Dendritic cell treated with granulocyte-macrophage colony-stimulating factor and Interleukin-4, amounts not matched to agents 40 ng/mL and 50 ng/mL, for 4 days (primary cell): Measurements from ENCODE around the gene PTPN4.
A peak's percentile ranks its signal among the peaks of the same experiment; 100 is the strongest.

Experiments used
- H3K27ac Mint-ChIP-seq: one replicate; pipeline ENCODE4 v1.8.0; 2022; ENCODE audit warnings: mild to moderate bottlenecking, mixed read lengths
- H3K27me3 Mint-ChIP-seq: one replicate; pipeline ENCODE4 v1.8.0; 2022; ENCODE audit warnings: mild to moderate bottlenecking, mixed read lengths
- H3K36me3 Mint-ChIP-seq: one replicate; pipeline ENCODE4 v1.8.0; 2022; ENCODE audit warnings: low read depth, mixed read lengths
- H3K4me1 Mint-ChIP-seq: one replicate; pipeline ENCODE4 v1.8.0; 2022; ENCODE audit warnings: low read depth, mixed read lengths
- H3K4me3 Mint-ChIP-seq: one replicate; pipeline ENCODE4 v1.8.0; 2022; ENCODE audit warnings: mild to moderate bottlenecking, moderate library complexity, mixed read lengths
- H3K9me3 Mint-ChIP-seq: one replicate; pipeline ENCODE4 v1.8.0; 2022; ENCODE audit warnings: mixed read lengths
- intact Hi-C: fragments of 100-400 bp; cut with micrococcal nuclease; formaldehyde crosslinking; loops from one replicate; pipeline ENCODE4 v1.15.0; 2022

The PTPN4 gene, protein sequence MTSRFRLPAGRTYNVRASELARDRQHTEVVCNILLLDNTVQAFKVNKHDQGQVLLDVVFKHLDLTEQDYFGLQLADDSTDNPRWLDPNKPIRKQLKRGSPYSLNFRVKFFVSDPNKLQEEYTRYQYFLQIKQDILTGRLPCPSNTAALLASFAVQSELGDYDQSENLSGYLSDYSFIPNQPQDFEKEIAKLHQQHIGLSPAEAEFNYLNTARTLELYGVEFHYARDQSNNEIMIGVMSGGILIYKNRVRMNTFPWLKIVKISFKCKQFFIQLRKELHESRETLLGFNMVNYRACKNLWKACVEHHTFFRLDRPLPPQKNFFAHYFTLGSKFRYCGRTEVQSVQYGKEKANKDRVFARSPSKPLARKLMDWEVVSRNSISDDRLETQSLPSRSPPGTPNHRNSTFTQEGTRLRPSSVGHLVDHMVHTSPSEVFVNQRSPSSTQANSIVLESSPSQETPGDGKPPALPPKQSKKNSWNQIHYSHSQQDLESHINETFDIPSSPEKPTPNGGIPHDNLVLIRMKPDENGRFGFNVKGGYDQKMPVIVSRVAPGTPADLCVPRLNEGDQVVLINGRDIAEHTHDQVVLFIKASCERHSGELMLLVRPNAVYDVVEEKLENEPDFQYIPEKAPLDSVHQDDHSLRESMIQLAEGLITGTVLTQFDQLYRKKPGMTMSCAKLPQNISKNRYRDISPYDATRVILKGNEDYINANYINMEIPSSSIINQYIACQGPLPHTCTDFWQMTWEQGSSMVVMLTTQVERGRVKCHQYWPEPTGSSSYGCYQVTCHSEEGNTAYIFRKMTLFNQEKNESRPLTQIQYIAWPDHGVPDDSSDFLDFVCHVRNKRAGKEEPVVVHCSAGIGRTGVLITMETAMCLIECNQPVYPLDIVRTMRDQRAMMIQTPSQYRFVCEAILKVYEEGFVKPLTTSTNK

DNA sequence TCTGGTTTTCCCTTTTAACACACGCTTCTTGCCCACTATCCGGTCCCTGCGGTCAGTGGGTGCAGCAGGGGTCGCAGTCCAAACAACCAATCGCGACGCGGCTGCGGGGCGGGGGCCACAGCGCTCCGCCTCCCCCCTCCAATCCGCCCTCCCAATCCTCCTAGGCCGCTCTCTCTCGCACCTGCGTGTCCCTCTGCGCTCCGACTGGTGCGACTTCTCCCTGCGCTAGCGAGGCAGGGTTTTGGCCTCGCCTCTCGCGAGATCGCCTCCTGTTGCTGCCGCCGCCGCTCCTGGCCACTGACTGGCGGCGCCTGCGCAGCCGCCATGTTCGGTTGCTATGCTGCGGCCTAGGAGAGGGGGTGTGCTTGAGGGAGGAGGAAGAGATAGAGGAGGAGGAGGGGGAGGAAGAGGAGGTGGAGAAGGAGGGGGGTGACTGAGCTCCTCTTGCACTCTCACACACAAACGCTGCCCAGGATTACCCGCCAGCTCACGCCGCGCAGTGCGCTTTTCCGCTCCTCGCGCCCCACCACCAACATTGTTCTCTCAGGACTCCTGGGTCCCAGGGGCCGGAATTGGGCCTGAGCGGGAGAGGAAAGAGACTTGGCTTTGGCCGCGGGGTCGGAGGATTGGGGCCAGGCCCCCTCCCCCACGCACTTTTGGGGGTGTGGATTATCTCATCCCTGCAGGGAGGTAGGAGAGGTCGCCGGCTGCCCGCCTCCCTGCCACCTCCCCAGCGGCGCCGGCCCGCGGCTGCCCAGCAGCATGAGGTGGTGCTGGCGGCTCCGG is at the start of gene PTPN4:
PTPN4 (plus strand) TSS at position 472 of the 786 bp plus-strand sequence. CDS start 49,932 bp downstream, outside the sequence.
- Mint-ChIP-seq H3K36me3 (peaks cover 9% of the 10 kb centered on the region), H3K4me1 (peaks cover 24% of the 10 kb centered on the region), H3K4me3 (peak within 1 kb of the TSS; percentile 85), H3K27me3 (no peaks in the 10 kb centered on the region), H3K27ac (peak within 1 kb of the TSS; percentile 91), H3K9me3 (no peaks in the 10 kb centered on the region)
- intact Hi-C loops: loop anchor here (2.0 to 10.0 kb wide), 2 partner anchors 345 to 417 kb away; no protein-coding TSS in a partner anchor

DNA sequence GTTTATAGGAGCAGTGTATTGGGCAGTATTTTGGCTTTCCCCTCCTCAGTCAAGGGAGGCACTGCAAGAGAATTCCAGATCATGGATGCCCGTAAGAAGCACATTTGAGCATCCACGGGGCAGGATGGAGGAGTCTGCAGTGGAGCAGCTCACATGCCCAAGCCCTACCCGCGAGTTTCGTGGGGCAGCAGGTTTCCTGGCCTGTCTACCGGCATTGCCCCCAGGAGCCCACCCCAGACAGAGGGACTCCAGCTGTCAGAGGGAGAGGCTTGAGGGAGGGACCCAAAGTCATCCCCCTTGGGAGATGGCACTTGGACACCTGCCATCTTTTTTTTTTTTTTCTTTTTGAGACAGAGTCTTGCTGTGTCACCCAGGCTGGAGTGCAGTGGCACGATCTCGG is 49.4 kb upstream of the PTPN4 start:
- Mint-ChIP-seq H3K27ac (no peak overlapping the region), H3K36me3 (no peaks in the 10 kb centered on the region), H3K4me3 (no peak overlapping the region), H3K4me1 (no peaks in the 10 kb centered on the region), H3K27me3 (no peaks in the 10 kb centered on the region), H3K9me3 (no peaks in the 10 kb centered on the region)
- intact Hi-C loops: no loop called here

DNA sequence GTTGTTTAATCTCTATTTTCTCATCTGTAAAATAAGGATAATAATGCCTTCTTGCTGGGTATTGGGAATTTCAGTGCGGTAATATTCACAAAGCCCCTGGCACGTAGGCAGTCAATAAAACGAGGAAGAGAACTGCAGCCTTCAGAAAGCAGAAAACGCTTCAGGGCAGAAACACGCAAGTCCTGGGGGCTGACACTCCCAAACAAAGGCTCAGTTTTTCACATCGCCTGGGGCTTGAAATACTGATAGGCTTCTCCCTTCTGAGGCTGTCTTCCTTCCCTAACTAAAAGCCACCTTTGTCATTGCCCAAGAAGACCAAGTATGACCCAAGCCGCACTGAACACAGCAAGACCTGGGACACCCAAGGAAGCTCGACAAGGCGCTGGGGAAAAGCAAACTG is 48.4 kb upstream of the PTPN4 start:
- no peak overlapping the region for H3K4me3 Mint-ChIP-seq
- intact Hi-C loops: no loop called here

DNA sequence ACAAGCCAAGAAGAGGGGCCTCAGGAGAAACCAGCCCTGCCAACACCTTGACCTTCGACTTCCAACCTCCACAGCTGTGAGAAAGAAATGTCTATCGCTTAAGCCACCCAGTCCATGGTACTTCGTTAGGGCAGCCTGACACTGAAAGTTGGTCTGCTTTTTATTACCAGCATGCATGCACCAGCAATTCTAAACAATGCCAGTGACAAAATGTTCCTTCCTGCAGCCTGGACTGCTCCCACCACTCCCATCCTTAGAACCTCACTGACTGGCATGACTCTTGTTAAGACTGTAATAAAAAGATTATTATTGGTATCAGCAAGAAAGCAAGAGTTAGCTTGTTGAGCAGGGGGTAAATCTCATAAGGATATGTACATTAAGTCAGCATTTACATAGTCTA is 47.2 kb upstream of the PTPN4 start:
- intact Hi-C loops: no loop called here
- Mint-ChIP-seq H3K36me3 (no peaks in the 10 kb centered on the region), H3K27me3 (no peaks in the 10 kb centered on the region), H3K4me1 (no peaks in the 10 kb centered on the region), H3K27ac (no peak overlapping the region), H3K9me3 (no peaks in the 10 kb centered on the region), H3K4me3 (no peak overlapping the region)

More for the DNA sequence above, 48.4 kb upstream of the PTPN4 start:
- H3K9me3 Mint-ChIP-seq: no peaks in the 10 kb centered on the region
- no peaks in the 10 kb centered on the region for H3K4me1 Mint-ChIP-seq
- no peak overlapping the region for H3K27ac Mint-ChIP-seq
- H3K27me3 Mint-ChIP-seq: no peaks in the 10 kb centered on the region
- H3K36me3 Mint-ChIP-seq: no peaks in the 10 kb centered on the region

DNA sequence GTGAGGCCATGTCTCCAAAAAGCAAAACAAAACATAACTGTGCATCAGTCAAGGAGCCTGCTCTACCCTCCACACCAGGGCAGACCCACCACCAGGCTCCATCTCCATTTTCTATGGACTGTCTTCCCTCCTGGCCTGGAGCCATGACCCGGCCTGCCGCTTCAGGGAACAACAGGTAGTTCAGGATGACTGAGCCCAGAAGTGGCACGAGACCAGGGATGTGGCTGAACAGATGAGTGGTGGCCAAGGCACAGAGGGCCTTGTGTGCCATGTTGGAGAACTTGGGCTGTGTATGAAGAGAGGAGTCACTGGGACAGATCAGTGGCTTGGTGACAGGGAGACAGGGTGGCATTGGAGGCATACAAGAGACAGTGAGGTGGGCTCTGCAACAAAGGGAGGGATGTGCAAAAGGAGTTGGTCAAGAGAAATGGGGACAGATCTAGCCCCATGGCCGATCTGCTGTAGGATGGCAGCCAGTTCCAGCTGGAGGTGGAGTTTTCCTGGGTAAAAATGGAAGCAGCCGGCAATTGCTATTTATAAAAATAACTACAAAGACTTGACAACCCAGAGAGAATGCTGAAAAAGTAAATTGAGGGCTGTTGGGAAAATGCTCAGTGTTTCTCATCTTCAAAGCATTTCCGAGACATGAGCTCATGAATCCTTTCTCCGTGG is 45.8 kb upstream of the PTPN4 start:
- intact Hi-C loops: no loop called here
- no peaks in the 10 kb centered on the region for H3K4me1 Mint-ChIP-seq
- H3K36me3 Mint-ChIP-seq: no peaks in the 10 kb centered on the region
- no peaks in the 10 kb centered on the region for H3K9me3 Mint-ChIP-seq
- H3K27ac Mint-ChIP-seq: no peak overlapping the region
- H3K4me3 Mint-ChIP-seq: no peak overlapping the region
- H3K27me3 Mint-ChIP-seq: no peaks in the 10 kb centered on the region

DNA sequence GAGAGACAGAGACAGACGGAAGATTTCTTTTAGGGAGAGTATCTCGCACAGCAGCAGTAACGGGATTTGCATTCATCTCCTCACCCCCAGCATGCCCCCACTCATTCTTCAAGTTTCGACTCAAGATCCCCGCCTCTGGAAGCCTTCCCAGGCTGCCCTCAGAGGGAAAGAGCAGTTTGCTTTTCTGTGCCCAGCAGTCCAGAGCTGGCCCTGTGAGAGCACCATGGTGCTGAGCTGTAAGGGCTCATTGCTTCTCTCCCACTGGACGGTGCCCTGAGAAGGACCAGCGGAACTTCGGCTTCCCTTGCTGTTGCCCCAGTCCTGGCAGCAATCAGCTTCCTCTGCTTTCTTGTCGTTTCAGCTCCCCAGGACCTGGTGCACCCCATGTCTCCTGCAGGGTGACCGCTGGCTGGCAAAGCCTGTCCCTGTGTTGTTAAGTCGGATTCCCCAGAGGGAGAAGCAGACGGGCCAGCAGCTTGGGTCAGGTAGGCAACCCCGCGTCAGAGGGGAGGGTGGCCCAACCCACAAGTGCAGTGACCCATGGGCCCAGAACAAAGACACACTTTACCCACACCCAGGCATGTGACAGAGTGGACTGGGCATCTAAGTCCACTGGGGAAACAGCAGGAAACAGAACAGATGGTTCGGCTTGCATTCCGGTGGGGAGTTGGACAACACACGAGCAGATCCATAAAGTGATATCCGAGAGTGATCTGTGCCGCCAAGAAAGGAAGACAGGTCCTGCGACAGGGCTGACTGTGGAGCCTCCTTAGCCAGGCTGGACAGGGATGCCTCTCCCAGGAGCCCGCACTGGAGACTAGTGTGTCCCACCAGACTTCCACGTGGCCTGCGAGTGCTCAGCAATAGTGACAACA is 44.1 kb upstream of the PTPN4 start:
- intact Hi-C loops: no loop called here
- H3K4me1 Mint-ChIP-seq: no peaks in the 10 kb centered on the region
- no peaks in the 10 kb centered on the region for H3K27me3 Mint-ChIP-seq
- no peaks in the 10 kb centered on the region for H3K9me3 Mint-ChIP-seq
- no peak overlapping the region for H3K27ac Mint-ChIP-seq
- H3K4me3 Mint-ChIP-seq: no peak overlapping the region
- no peaks in the 10 kb centered on the region for H3K36me3 Mint-ChIP-seq

DNA sequence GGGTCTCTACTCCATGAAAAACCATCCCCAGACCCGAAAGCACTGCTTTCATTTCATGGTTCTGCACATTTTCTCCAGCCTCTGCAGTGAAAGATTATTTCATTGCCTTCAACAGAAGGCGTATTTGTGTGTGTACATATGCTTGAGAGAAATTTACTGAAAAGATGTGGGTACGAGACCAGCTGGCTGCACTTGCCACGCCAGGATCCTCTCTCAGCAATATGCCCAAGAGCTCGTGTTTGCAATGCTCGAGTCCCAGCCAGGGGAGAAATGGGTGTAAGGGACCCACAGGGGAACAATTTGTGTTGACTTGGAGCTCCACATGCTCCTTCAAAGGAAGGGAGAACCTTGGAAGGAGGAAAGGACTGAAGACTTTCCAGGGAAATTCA is 43.4 kb upstream of the PTPN4 start:
- Mint-ChIP-seq H3K36me3 (no peaks in the 10 kb centered on the region), H3K9me3 (no peaks in the 10 kb centered on the region), H3K27ac (no peak overlapping the region), H3K27me3 (no peaks in the 10 kb centered on the region), H3K4me1 (no peaks in the 10 kb centered on the region), H3K4me3 (no peak overlapping the region)
- intact Hi-C loops: no loop called here

DNA sequence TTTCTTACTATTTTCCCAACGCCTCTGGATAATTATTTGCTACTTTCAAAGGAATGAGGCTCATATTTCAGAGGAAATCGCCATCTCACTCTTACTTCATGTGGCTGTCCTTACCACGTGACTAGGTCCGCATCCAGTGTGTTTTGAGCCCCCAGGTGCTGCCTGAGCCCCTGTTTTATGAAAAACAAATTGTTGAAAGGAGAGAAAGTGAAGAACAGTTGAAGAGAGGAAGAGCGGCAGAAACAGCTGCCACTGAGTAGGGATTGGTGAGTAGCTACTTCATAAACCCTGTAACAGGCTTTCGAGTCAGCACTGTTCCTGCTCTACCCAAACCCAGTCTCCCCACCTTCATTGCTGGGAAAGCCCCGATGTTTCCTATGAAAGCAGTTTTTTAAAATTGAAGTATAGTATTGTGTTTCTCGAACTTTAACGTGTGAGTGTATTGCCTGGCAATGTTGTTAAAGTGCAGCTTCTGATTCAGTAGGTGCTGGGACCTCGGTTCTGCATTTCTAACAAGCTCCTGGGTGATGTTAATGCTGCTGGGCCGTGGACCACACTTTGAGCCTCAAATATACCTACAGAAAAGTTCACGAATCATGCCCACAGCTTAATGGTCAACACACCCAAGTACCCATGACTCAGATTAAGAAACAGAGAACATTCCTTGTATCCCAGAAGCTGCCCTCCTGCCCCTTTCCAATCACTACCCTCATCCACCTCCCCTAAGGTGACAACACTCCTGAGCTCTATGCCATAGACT is 41.0 kb upstream of the PTPN4 start:
- Mint-ChIP-seq H3K27me3 (no peaks in the 10 kb centered on the region), H3K4me1 (no peaks in the 10 kb centered on the region), H3K36me3 (no peaks in the 10 kb centered on the region), H3K27ac (no peak overlapping the region), H3K4me3 (no peak overlapping the region), H3K9me3 (no peaks in the 10 kb centered on the region)
- intact Hi-C loops: no loop called here

DNA sequence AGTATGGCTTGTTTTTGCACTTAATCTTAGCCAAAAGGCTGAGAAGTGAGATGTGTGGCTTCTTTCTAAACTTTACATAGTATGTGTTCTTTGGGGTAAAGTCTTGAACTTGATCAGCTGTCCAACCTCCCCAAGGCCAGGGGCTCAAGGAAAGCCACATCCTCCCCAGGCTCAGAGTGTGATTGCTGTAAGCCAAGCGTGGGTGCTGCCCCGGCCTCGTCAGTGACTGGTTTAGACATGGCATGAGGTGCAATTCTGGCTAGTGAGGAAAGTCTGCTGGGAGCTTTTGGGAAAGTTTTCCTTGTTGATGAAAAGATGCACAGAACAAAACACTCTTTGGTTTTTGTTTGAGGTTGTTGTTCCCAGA is 40.5 kb upstream of the PTPN4 start:
- H3K27me3 Mint-ChIP-seq: no peaks in the 10 kb centered on the region
- H3K27ac Mint-ChIP-seq: no peak overlapping the region
- intact Hi-C loops: no loop called here
- H3K9me3 Mint-ChIP-seq: no peaks in the 10 kb centered on the region
- no peak overlapping the region for H3K4me3 Mint-ChIP-seq
- H3K4me1 Mint-ChIP-seq: no peaks in the 10 kb centered on the region
- H3K36me3 Mint-ChIP-seq: no peaks in the 10 kb centered on the region

DNA sequence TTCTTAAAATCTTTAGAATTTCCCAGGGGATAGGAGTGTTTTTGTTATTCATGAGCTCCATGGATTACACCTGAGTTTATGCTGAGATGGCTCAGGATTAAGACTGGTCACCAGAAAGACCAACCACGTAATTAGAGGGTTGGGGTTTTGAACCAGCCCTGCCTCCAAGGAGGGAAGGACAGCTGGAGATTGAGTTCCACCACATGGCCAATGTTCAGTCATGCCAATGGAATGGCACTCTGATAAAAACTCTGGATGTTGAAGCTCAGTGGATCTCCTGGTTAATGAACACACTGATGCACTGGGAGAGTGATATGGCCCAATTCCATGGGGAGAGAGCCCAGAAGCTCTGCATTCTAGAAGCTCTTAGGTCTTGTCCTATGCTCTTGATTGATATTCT is 38.7 kb upstream of the PTPN4 start:
- Mint-ChIP-seq H3K27me3 (no peaks in the 10 kb centered on the region), H3K27ac (no peak overlapping the region), H3K4me1 (no peaks in the 10 kb centered on the region), H3K36me3 (no peaks in the 10 kb centered on the region), H3K4me3 (no peak overlapping the region), H3K9me3 (no peaks in the 10 kb centered on the region)
- intact Hi-C loops: no loop called here

DNA sequence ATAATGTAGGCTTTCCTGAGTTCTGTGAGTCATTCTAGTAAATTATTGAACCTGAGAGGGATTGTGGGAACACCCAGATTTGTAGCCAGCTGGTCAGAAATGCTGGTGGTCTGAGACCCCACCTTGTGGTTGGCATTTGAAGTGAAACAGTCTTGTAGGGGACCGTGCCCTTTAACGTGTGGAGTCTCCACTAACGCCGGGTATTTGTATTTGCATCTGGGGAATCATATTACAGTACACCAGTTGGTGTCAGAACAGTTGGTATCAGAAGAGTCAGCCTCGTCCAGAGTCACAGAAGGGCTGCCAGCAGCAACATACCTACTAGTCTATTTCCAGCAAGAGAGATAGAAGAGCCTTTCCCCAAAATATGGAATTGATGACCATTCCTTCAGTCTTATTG is 38.3 kb upstream of the PTPN4 start:
- no peak overlapping the region for H3K27ac Mint-ChIP-seq
- H3K27me3 Mint-ChIP-seq: no peaks in the 10 kb centered on the region
- intact Hi-C loops: no loop called here
- no peaks in the 10 kb centered on the region for H3K36me3 Mint-ChIP-seq
- H3K9me3 Mint-ChIP-seq: no peaks in the 10 kb centered on the region
- no peak overlapping the region for H3K4me3 Mint-ChIP-seq
- H3K4me1 Mint-ChIP-seq: no peaks in the 10 kb centered on the region

DNA sequence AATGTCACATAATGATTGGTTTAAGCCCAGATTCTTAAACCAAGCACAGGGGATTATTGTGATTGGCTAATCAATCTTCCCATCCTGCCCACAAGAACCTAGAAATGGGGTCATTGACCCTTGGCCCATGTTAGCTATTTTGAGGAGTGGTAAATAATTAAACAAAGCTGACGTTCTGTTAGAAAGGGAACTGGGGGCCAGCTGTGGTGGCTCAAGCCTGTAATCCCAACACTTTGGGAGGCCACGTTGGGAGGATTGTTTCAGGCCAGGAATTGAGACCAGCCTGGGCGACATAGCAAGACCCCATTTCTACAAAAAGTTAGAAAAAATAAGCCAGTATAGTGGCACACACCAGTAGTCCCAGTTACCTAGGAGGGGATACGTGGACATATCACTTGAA is 37.8 kb upstream of the PTPN4 start:
- H3K9me3 Mint-ChIP-seq: no peaks in the 10 kb centered on the region
- no peaks in the 10 kb centered on the region for H3K27me3 Mint-ChIP-seq
- no peak overlapping the region for H3K27ac Mint-ChIP-seq
- no peaks in the 10 kb centered on the region for H3K4me1 Mint-ChIP-seq
- intact Hi-C loops: no loop called here
- H3K36me3 Mint-ChIP-seq: no peaks in the 10 kb centered on the region
- H3K4me3 Mint-ChIP-seq: no peak overlapping the region
